ENCODE measurements around the gene MYL4. TPM values are rescaled to one million over a fixed set of nuclear protein-coding genes. Genes with fewer than 3 reads are reported as not detected.

The MYL4 gene
- polyA plus RNA-seq, 1 of the 3 experiments (the other 2 are of a cell fraction), result not detected

DNA sequence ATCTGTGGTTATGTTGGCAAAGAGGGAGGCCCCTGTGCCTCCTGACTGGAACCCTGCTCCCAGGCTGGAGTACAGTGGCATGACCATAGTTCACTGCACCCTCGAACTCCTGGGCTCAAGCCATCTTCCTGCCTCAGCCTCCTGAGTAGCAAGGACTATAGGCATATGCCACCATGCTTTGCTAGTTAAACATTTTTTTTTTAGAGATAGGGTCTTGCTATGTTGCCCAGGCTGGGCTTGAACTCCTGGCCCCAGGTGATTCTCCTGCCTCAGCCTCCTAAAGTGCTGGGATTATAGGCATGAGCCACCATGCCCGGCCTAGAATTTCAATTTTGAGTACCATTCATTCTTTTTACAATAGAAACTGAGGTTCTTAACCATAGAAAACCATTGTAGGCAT is 23.3 kb downstream of the MYL4 start:
- H4K20me1 ChIP-seq (ENCODE audit: insufficient read depth), result no peaks in the 10 kb centered on the region
- H3K4me2 ChIP-seq, result no peak overlapping the region
- H3K4me1 ChIP-seq (ENCODE audit: control insufficient read depth in 1 of 2, insufficient read depth in 2 of 2, low read depth in 1 of 2, low read length in 1 of 2), result peaks cover 0 to 5% of the 10 kb centered on the region in 2 experiments; a peak in 1 of 4 replicates
- ChIA-PET POLR2A (no interaction called here), CTCF (interaction anchor here (0.6 to 7.7 kb wide), 3 partner anchors 14 to 81 kb away, joined by 3 to 279 read pairs (median 3); no protein-coding TSS in a partner anchor)
- H3K9ac ChIP-seq, result no peak overlapping the region
- H3K9me3 ChIP-seq, result no peaks in the 10 kb centered on the region
- no peak for DNase-seq
- H3K27ac ChIP-seq (ENCODE audit: low read depth in 2 of 2, low read length in 1 of 2), result no peak overlapping the region
- no peaks in the 10 kb centered on the region for H3K36me3 ChIP-seq (replicated peaks in 1 of 2; ENCODE audit: control insufficient read depth in 1 of 2, insufficient read depth in 2 of 2, low read length in 1 of 2)
- WGBS (ENCODE audit: low lambda C conversion rate), result 92% methylated on average over 2 of the region's 2 CpGs
- no peaks in the 10 kb centered on the region for H3K9me2 ChIP-seq
- no peak overlapping the region for H2AFZ ChIP-seq (ENCODE audit: low read depth)
- H3F3A ChIP-seq (replicated peaks; ENCODE audit: insufficient read depth), result no peaks in the 10 kb centered on the region
- H3K4me3 ChIP-seq (ENCODE audit: low read depth in 2 of 2, low read length in 1 of 2), result no peak overlapping the region
- H3K27me3 ChIP-seq (ENCODE audit: insufficient read depth), result no peaks in the 10 kb centered on the region
- TF ChIP-seq ELF1 (IDR thresholded peaks at IDR 0.05), result no peak
- TF ChIP-seq PBX3 (IDR thresholded peaks at IDR 0.05), result no peak
- TF ChIP-seq, protein P1, sequence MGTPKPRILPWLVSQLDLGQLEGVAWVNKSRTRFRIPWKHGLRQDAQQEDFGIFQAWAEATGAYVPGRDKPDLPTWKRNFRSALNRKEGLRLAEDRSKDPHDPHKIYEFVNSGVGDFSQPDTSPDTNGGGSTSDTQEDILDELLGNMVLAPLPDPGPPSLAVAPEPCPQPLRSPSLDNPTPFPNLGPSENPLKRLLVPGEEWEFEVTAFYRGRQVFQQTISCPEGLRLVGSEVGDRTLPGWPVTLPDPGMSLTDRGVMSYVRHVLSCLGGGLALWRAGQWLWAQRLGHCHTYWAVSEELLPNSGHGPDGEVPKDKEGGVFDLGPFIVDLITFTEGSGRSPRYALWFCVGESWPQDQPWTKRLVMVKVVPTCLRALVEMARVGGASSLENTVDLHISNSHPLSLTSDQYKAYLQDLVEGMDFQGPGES (IDR thresholded peaks at IDR 0.05; ENCODE audit: low read depth, low read length), result no peak
- TF ChIP-seq, protein P2, sequence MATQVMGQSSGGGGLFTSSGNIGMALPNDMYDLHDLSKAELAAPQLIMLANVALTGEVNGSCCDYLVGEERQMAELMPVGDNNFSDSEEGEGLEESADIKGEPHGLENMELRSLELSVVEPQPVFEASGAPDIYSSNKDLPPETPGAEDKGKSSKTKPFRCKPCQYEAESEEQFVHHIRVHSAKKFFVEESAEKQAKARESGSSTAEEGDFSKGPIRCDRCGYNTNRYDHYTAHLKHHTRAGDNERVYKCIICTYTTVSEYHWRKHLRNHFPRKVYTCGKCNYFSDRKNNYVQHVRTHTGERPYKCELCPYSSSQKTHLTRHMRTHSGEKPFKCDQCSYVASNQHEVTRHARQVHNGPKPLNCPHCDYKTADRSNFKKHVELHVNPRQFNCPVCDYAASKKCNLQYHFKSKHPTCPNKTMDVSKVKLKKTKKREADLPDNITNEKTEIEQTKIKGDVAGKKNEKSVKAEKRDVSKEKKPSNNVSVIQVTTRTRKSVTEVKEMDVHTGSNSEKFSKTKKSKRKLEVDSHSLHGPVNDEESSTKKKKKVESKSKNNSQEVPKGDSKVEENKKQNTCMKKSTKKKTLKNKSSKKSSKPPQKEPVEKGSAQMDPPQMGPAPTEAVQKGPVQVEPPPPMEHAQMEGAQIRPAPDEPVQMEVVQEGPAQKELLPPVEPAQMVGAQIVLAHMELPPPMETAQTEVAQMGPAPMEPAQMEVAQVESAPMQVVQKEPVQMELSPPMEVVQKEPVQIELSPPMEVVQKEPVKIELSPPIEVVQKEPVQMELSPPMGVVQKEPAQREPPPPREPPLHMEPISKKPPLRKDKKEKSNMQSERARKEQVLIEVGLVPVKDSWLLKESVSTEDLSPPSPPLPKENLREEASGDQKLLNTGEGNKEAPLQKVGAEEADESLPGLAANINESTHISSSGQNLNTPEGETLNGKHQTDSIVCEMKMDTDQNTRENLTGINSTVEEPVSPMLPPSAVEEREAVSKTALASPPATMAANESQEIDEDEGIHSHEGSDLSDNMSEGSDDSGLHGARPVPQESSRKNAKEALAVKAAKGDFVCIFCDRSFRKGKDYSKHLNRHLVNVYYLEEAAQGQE (IDR thresholded peaks at IDR 0.05; ENCODE audit: low read depth, low read length), result no peak
- no peak for TF ChIP-seq TAF1 (IDR thresholded peaks at IDR 0.05; ENCODE audit: borderline replicate concordance, low read depth, low read length)
- no peak for TF ChIP-seq EZH2phosphoT487 (IDR thresholded peaks at IDR 0.05; ENCODE audit: borderline replicate concordance, low read depth)
- TF ChIP-seq RFX5 (IDR thresholded peaks at IDR 0.05; ENCODE audit: low read length), result no peak
- TF ChIP-seq FOXM1 (IDR thresholded peaks at IDR 0.05; ENCODE audit: low read depth), result no peak
- TF ChIP-seq SMC3 (IDR thresholded peaks at IDR 0.05; ENCODE audit: low read depth, low read length), result no peak
- TF ChIP-seq USF2 (IDR thresholded peaks at IDR 0.05; ENCODE audit: borderline replicate concordance, low read depth, low read length), result no peak
- no peak for TF ChIP-seq USF1 (IDR thresholded peaks at IDR 0.05; ENCODE audit: borderline replicate concordance, low read depth)
- no peak for TF ChIP-seq MEF2A (IDR thresholded peaks at IDR 0.05; ENCODE audit: borderline replicate concordance, low read depth)
- no peak for TF ChIP-seq NRF1 (IDR thresholded peaks at IDR 0.05; ENCODE audit: low read depth, low read length)
- no peak for TF ChIP-seq FOXJ3 (CRISPR knock-in tag; IDR thresholded peaks at IDR 0.05)
- no peak for TF ChIP-seq TEAD4 (IDR thresholded peaks at IDR 0.05; ENCODE audit: borderline replicate concordance, insufficient read depth)
- H3K79me2 ChIP-seq (ENCODE audit: insufficient read depth), result no peaks in the 10 kb centered on the region
